WTC11 (cell line): ENCODE results near the gene KCND3. TPM values are rescaled to one million over a fixed set of nuclear protein-coding genes. Genes with fewer than 3 reads are reported as not detected.

ENCODE experiments used
- ATAC-seq: fragments of 200-7000 bp; cut with Tn5 transposase; 2 replicates; pipeline ENCODE4 v1.10.0; 2021; ENCODE audit warnings: mild to moderate bottlenecking, moderate library complexity
- CTCF ChIA-PET: fragments of 300-600 bp; sonication (Branson Sonifier 250); formaldehyde crosslinking; loops from one replicate; lab custom pipeline; 2021; ENCODE audit warnings: antibody characterized with exemption; lab: Charles Lee
- POLR2A ChIA-PET: fragments of 350-600 bp; sonication (Branson Sonifier 250); formaldehyde crosslinking; loops from one replicate; lab custom pipeline; 2021; ENCODE audit warnings: antibody characterized with exemption; lab: Charles Lee
- DNase-seq: peaks from one replicate; pipeline ENCODE4 v3.0.0; 2021; ENCODE audit warnings: low spot score
- H3K27ac Mint-ChIP-seq: 2 replicates; pipeline ENCODE4 v1.8.0; 2021; ENCODE audit warnings: mixed read lengths
- H3K27me3 Mint-ChIP-seq: 2 replicates; pipeline ENCODE4 v1.8.0; 2021; ENCODE audit warnings: low read depth, mild to moderate bottlenecking, moderate library complexity, mixed read lengths
- H3K36me3 Mint-ChIP-seq: 2 replicates; pipeline ENCODE4 v1.8.0; 2021; ENCODE audit warnings: mixed read lengths
- H3K4me1 Mint-ChIP-seq: 2 replicates; pipeline ENCODE4 v1.8.0; 2022; ENCODE audit warnings: mixed read lengths
- H3K4me3 Mint-ChIP-seq: 2 replicates; pipeline ENCODE4 v1.8.0; 2021; ENCODE audit warnings: mild to moderate bottlenecking, moderate library complexity, mixed read lengths
- H3K9me3 Mint-ChIP-seq: 2 replicates; pipeline ENCODE4 v1.8.0; 2021; ENCODE audit warnings: mixed read lengths
- AR ChIP-seq: fragments of 250-450 bp; sonication (Bioruptor Pico); IDR thresholded peaks from 2 replicates; pipeline ENCODE4 v1.9.0; 2021; ENCODE audit warnings: mild to moderate bottlenecking
- ATF1 ChIP-seq: sonication (generic); formaldehyde crosslinking; IDR thresholded peaks from 2 replicates; pipeline ENCODE4 v1.8.1; 2023; ENCODE audit warnings: mild to moderate bottlenecking, moderate library complexity, missing genetic modification reagents
- E2F4 ChIP-seq: sonication (generic); formaldehyde crosslinking; IDR thresholded peaks from 2 replicates; pipeline ENCODE4 v1.8.1; 2022; ENCODE audit warnings: low read depth, mild to moderate bottlenecking, moderate library complexity, missing genetic modification reagents, borderline replicate concordance
- FOXK1 ChIP-seq: sonication (generic); formaldehyde crosslinking; IDR thresholded peaks from 2 replicates; pipeline ENCODE4 v1.8.0; 2022; ENCODE audit warnings: mild to moderate bottlenecking, moderate library complexity, missing genetic modification reagents
- FOXP1 ChIP-seq: sonication (generic); formaldehyde crosslinking; IDR thresholded peaks from 2 replicates; pipeline ENCODE4 v1.8.0; 2022; ENCODE audit warnings: missing genetic modification reagents, mild to moderate bottlenecking, moderate library complexity, borderline replicate concordance
- FOXP4 ChIP-seq: sonication (generic); formaldehyde crosslinking; IDR thresholded peaks from 2 replicates; pipeline ENCODE4 v1.8.0; 2022; ENCODE audit warnings: mild to moderate bottlenecking, missing genetic modification reagents
- GABPB1 ChIP-seq: sonication (generic); formaldehyde crosslinking; IDR thresholded peaks from 2 replicates; pipeline ENCODE4 v1.8.1; 2023; ENCODE audit warnings: mild to moderate bottlenecking, missing genetic modification reagents
- GTF2I ChIP-seq: fragments of 250-450 bp; sonication (Bioruptor Pico); conservative IDR thresholded peaks from 2 replicates; pipeline ENCODE4 v1.4.0; 2021; ENCODE audit warnings: mild to moderate bottlenecking
- HMGA2 ChIP-seq: fragments of 250-450 bp; sonication (Bioruptor Pico); IDR thresholded peaks from 2 replicates; pipeline ENCODE4 v1.4.0; 2021; ENCODE audit warnings: mild to moderate bottlenecking, moderate library complexity
- IRF1 ChIP-seq: sonication (generic); formaldehyde crosslinking; IDR thresholded peaks from 2 replicates; pipeline ENCODE4 v1.8.0; 2023; ENCODE audit warnings: missing genetic modification reagents
- IRF2 ChIP-seq: sonication (generic); formaldehyde crosslinking; IDR thresholded peaks from 2 replicates; pipeline ENCODE4 v1.8.0; 2022; ENCODE audit warnings: low read depth, missing genetic modification reagents, borderline replicate concordance
- MAX ChIP-seq: sonication (generic); formaldehyde crosslinking; IDR thresholded peaks from 2 replicates; pipeline ENCODE4 v1.8.0; 2022; ENCODE audit warnings: mild to moderate bottlenecking, missing genetic modification reagents
- NR3C1 ChIP-seq: sonication (generic); formaldehyde crosslinking; conservative IDR thresholded peaks from 2 replicates; pipeline ENCODE4 v1.8.1; 2023; ENCODE audit warnings: low read depth, mild to moderate bottlenecking, missing genetic modification reagents
- PREB ChIP-seq: sonication (generic); formaldehyde crosslinking; IDR thresholded peaks from 2 replicates; pipeline ENCODE4 v1.8.1; 2022; ENCODE audit warnings: mild to moderate bottlenecking, missing genetic modification reagents, moderate library complexity, borderline replicate concordance
- SMAD3 ChIP-seq: sonication (generic); formaldehyde crosslinking; IDR thresholded peaks from 2 replicates; pipeline ENCODE4 v1.8.0; 2022; ENCODE audit warnings: missing genetic modification reagents, mild to moderate bottlenecking, borderline replicate concordance
- SMAD4 ChIP-seq: sonication (generic); formaldehyde crosslinking; IDR thresholded peaks from 2 replicates; pipeline ENCODE4 v1.8.0; 2022; ENCODE audit warnings: mild to moderate bottlenecking, missing genetic modification reagents
- USF2 ChIP-seq: sonication (generic); formaldehyde crosslinking; IDR thresholded peaks from 2 replicates; pipeline ENCODE4 v1.8.1; 2023; ENCODE audit warnings: mild to moderate bottlenecking, missing genetic modification reagents, moderate library complexity
- ZNF121 ChIP-seq: sonication (generic); formaldehyde crosslinking; IDR thresholded peaks from 2 replicates; pipeline ENCODE4 v1.8.0; 2023; ENCODE audit warnings: missing genetic modification reagents
- ZNF138 ChIP-seq: sonication (generic); formaldehyde crosslinking; conservative IDR thresholded peaks from 2 replicates; pipeline ENCODE4 v1.8.1; 2022; ENCODE audit warnings: mild to moderate bottlenecking, moderate library complexity, missing genetic modification reagents
- ZNF532 ChIP-seq: fragments of 250-450 bp; sonication (Bioruptor Pico); IDR thresholded peaks from 2 replicates; pipeline ENCODE4 v1.9.0; 2021; ENCODE audit warnings: mild to moderate bottlenecking, borderline replicate concordance
- total RNA-seq: library from RNA; stranded (reverse); gene quantifications from 3 replicates; pipeline ENCODE4 v1.2.3, GENCODE V29; 2021

Gene KCND3
- total RNA-seq, 1 experiment from 2014 or later: 0.35 TPM

GRCh38 chr1:111749628-111750027 is 239.8 kb downstream of the KCND3 start (continued):
- TF ChIP-seq PREB (CRISPR knock-in tag): no peak
- TF ChIP-seq AR (CRISPR knock-in tag): no peak
- TF ChIP-seq, all 79 proteins: peak for 0

- H3K27ac Mint-ChIP-seq: no peak overlapping the region
- DNase-seq (no peak), ATAC-seq (no peak)
- peaks cover 31% of the 10 kb centered on the region for H3K4me1 Mint-ChIP-seq
- H3K27me3 Mint-ChIP-seq: peaks cover 7% of the 10 kb centered on the region
- POLR2A ChIA-PET: interaction anchor here (1.1 kb wide), 1 partner anchor 33 kb away, joined by 3 read pairs; no protein-coding TSS in a partner anchor
- CTCF ChIA-PET: interaction anchor here (1.0 to 3.5 kb wide), 16 partner anchors 11 to 266 kb away, joined by 3 to 78 read pairs (median 4); partner anchors contain the start of gene INKA2
- H3K9me3 Mint-ChIP-seq: no peaks in the 10 kb centered on the region
- H3K4me3 Mint-ChIP-seq: no peak overlapping the region
- H3K36me3 Mint-ChIP-seq: no peaks in the 10 kb centered on the region
- no peak for TF ChIP-seq ZNF138 (CRISPR knock-in tag)
- TF ChIP-seq GTF2I (CRISPR knock-in tag): no peak
- TF ChIP-seq ZNF121 (CRISPR knock-in tag): no peak
- no peak for TF ChIP-seq SMAD3
- no peak for TF ChIP-seq GABPB1 (CRISPR knock-in tag)
- no peak for TF ChIP-seq SMAD4 (CRISPR knock-in tag)
- TF ChIP-seq IRF2: no peak
- no peak for TF ChIP-seq ZNF532 (CRISPR knock-in tag)
- TF ChIP-seq ATF1: no peak
- no peak for TF ChIP-seq FOXP4 (CRISPR knock-in tag)
Observed at GRCh38 chr1:111747947-111748346, 241.5 kb downstream of the KCND3 start.

GRCh38 chr1:111747282-111747734 is 242.2 kb downstream of the KCND3 start:
- Mint-ChIP-seq H3K4me1 (peaks cover 31% of the 10 kb centered on the region), H3K27ac (no peak overlapping the region; the same call in 1 of the 2 replicates), H3K4me3 (no peak overlapping the region), H3K9me3 (no peaks in the 10 kb centered on the region), H3K27me3 (peaks cover 12% of the 10 kb centered on the region), H3K36me3 (no peaks in the 10 kb centered on the region)
- peak; percentile 65 for DNase-seq
- CTCF ChIA-PET: interaction anchor here (0.6 to 3.5 kb wide), 18 partner anchors 10 to 265 kb away, joined by 3 to 78 read pairs (median 4); partner anchors contain the start of gene INKA2
- POLR2A ChIA-PET: interaction anchor here (1.0 to 1.1 kb wide), 2 partner anchors 9 to 32 kb away, joined by 3 read pairs; no protein-coding TSS in a partner anchor
- peak; percentile 73 for ATAC-seq
- no peak for TF ChIP-seq NR3C1 (CRISPR knock-in tag)
- no peak for TF ChIP-seq IRF1 (CRISPR knock-in tag)
- TF ChIP-seq MAX (CRISPR knock-in tag): no peak
- no peak for TF ChIP-seq E2F4
- no peak for TF ChIP-seq USF2
- TF ChIP-seq FOXP1: no peak
- no peak for TF ChIP-seq HMGA2 (CRISPR knock-in tag)
- TF ChIP-seq FOXK1: no peak
